GM18517 (cell line): Measurements from ENCODE around the gene USP43.
"Not testable (repeated sequence)": the region's sequence is repeated elsewhere in the genome, so short reads cannot be mapped to it uniquely, and the experiment has no call there.

Experiments used
- ATAC-seq: cut with Tn5 transposase; IDR thresholded peaks from one replicate; pipeline ENCODE4 v1.9.1; 2021; ENCODE audit warnings: mild to moderate bottlenecking, moderate library complexity; ENCODE audit not compliant: unreplicated experiment

Gene USP43

DNA sequence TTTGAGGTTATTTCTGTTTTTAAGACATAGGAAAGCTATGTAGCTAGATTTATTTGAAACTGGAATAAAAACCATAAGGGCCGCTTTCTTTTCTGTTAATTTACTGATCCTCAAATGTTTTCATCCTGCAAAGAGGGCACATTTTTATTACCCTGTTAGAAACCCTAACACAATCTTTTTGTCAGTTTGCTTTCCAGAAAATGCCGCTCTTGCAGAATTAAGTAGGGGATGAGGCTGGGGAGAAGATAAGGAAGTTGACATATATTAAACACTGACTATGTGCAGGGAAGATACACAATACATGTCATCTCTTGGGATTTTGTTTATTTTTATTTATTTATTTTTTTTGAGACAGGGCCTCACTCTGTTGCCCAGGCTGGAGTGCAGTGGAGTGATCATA, 15.7 kb downstream of the USP43 start:
- no peak for ATAC-seq

DNA sequence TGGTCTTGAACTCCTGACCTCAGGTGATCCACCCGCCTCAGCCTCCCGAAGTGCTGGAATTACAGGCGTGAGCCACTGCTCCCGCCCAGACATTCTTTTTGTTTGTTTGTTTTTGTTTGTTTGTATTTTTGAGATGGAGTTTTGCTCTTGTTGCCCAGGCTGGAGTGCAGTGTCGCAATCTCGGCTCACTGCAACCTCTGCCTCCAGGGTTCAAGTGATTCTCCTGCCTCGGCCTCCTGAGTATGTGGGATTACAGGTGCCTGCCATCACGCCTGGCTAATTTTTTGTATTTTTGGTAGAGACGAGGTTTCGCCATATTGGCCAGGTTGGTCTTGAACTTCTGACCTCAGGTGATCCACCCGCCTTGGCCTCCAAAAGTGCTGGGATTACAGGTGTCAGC, 18.2 kb downstream of the USP43 start:
- ATAC-seq = not testable (repeated sequence)

DNA sequence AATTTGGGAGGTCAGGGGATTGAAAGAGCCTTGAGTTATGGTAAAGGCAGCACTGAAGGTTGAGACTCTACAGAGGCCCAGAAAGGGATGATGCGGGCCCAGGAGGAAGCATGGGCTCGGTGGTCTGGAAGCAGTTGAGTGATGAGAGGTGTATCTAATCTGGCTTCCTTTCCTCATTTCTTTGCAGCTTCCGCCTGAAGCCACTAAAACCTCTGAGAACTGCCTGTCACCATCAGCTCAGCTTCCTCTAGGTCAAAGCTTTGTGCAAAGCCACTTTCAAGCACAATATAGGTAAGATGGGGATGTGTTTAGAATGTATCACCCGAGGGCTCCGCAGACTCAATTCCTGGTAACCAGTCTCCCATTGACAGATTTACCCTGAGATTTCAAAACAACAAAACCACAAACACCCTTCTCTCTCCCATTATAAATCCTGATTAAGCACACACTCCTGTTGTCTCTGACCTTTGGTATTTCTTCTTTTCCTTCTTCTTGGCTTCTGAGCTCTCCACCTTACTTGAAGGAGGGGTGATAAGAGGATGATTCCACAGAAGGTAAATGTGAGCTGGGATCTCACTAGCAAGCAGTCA, 21.2 kb downstream of the USP43 start:
- no peak for ATAC-seq

DNA sequence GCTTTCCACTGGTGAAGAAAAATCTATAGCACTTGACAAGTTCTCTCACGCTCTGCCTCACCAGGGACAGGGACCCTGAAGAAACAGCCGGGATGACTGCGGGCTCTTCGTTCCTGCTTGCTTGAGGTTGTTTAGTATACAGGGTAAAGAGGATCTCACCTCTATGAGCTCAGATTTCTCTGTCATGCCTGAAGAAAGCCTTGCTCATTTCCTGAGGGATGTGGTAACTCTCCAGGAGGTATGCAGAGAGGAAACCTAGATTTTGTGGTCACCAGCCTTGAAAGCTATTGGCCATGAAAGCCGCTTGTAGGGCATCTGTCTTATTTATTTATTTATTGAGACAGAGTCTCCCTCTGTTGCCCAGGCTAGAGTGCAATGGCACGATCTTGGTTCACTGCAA, 23.2 kb downstream of the USP43 start:
- ATAC-seq = no peak

DNA sequence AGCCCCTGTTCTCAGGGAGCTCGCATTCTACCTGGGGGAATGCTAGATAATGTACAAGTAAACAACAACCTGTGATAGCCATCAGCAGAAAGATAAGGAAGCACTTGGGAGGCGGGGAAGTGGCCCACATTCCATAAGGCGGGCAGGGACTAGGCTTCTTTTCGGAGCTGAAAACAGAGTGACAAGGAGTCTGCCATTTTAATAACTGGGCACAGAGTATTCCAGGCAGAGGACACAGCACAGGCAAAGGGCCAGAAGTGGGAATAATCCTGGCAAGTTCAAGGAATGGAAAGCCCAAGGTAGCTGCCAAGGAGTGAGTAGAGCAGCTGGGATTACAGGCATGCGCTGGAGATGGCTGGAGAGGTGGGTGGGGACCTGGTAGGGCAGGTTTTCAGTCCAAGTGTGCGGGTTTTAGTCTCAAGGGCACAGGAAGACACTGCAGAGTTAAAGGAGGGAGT, 24.3 kb downstream of the USP43 start:
- no peak for ATAC-seq

DNA sequence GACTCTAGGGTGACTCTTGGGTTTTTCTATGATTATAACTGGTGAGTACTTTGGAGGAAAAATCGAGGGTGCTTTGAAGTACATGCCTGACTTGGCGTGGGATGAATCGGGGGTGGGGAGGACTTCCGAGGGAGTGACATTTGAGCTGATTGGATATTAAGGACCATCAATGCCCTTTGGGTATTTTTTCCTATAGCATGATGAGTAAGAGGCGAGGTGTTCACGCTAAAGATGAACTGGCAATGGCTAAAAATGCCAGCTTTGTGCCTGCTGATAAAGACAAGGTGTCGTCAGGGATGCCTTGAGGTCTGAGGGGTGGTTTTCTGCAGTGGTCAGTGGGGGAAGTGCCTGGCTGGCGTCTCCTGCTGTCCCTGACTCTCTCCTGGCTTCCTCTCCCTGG, 25.3 kb downstream of the USP43 start:
- ATAC-seq = no peak

DNA sequence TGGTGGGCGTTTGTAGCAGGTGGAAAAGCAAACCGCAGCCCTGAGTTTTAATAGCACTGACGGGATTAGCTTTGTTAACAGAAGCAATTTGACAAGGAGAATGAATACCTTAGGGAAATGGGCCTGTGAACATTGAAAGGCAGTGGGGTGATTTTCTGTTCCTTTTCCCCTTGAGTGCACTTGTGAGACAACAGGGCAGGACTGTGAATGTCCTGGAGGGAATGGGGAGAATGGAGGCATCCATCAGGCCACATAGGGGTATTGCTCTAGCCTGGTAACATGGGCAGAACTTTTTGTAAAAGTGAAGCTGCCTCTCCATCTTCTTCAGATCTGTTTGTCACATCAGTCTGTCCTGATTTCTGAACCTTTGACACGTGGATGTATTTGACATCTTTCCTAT, 26.2 kb downstream of the USP43 start:
- no peak for ATAC-seq

DNA sequence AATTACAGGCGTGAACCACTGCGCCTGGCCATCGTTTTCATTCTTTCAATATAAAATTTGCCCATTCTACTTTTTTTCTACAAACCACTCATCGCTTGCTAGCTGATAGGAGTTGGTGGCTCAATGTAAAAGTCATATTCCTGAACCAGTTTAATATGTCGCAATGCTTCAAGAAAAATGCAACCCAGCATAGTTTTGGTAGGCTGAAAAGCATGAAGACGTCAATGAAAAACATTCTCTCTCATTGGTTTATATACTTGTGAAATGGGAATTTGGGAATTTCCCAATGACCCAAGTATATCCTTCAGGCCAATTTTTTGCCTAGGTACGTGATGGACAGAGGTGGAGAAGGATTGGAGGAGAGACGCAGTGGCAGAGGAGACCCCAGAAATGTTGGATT, 26.9 kb downstream of the USP43 start:
- ATAC-seq = no peak

DNA sequence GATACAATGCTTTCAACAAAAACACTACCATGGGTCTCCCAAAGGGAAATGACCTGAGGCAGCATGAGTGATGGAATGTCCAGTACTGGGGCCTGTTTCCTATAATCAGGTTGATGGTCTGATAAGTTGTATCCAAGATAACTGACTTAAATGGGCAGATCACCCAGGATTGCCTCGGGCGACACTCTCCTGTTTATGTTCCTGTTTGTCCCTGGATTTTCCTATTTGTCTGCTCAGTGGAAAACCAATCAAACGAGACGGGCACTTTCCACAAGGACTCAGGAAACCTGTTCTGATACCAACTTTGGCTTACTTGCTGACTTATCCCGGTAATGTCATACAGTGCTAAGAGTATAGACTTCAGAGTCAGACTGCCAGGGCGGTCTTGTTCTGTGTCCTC, 27.4 kb downstream of the USP43 start:
- no peak for ATAC-seq

DNA sequence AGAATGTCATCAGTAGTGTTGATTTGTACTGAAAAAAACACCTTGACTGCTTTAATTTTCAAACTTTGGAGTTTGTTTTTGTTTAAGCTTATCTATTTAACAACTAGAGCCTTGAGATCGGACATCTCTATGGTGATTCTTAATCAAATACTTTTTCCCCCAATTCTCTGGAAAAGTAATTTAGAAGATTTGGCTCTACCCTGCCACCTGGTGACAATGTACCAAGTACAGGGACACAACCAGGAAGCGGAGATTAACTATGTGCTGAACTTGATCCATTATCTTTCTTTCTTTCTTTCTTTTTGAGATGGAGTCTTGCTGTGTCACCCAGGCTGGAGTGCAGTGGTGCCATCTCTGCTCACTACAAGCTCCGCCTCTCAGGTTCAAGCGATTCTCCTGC, 30.8 kb downstream of the USP43 start:
- ATAC-seq = no peak

DNA sequence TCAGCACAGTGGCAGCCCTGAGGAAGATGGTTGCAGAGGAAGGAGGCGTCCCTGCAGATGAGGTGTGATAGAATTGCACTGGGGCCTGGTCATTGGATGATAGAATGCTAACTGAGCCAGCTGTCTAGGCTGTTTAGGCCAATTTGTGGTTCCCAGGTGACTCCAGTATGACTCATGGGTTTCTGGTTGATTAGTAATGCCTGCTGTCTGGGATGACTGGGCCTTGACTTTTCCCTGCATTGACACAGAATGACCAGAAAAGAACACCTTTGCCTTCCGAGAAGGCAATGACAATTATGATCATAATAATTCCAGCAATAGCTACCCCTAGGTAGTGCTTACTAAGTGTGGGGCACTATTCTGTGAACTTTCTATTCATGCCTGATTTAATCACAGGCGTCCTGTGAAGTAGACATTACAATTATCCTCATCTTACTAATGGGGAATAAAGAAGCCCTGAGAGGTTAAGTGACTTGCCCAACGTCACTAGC, 31.5 kb downstream of the USP43 start:
- ATAC-seq = no peak

DNA sequence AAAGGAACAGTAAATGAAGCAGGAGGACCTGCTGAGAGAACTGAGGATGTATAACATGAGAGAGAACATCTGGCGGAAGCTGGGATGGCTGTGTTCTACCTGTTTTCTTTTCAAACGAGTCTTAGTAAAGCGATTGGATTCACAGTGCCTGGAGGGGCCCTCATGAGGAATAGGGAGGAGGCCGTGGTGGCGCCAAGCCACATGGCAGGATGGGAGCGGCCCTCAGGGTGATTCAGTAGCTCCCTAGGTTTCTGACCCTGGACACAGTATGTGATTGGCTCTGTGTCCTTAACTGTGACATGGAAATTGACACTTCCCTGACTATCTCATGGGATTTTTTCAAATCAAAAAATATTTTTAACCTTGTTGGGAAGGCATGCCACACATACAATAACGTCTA, 32.1 kb downstream of the USP43 start:
- no peak for ATAC-seq

DNA sequence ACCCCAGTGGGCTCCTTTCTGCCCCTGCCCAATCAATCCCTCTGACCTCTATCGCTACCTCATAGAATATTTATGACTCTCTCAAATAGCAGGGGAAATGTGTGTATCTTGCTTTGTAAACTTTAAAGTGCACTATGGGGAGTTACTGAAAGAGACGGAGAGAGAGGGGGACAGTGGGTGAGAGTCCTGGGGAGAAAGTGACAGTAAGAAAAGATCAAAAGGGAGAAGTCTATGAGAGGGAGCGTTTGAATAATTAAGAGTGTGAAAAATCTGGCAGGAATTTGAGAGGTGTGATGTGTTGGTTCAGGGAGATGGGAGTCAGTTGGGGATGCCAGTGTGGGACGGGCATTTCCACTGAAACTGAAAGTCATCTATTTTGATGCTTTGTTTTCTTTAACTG, 32.6 kb downstream of the USP43 start:
- ATAC-seq = no peak

DNA sequence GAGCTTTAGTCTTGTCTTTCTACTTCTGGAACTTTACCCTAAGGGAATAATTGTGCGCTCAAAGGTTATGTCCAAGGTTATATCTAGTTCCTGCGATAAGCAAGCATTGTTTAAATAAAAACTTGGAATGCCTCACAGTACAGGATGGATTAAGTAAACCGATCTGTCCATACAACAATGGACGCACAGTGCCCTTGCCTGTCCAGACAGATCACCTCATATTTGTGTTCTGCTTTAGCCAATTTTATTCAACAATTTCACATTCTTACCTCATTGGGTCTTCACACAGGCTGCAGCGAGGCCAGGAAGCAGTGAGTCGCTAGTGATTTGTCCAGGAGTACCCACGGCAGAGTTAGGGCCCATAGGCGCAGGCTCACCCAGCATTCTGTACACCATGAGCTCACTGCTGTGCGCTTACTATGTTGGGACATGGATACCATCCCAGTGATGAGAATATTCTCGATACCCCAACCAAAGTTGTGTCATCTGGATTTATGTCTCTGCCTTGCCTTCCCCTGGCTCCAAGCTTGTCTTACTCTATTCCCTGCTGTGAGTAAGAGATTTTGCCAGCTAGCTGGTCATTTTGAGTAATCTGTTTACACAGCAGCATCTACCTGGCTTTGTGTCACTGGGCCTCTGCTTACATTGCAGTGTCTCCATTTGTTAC, 39.8 kb downstream of the USP43 start:
- ATAC-seq = no peak

DNA sequence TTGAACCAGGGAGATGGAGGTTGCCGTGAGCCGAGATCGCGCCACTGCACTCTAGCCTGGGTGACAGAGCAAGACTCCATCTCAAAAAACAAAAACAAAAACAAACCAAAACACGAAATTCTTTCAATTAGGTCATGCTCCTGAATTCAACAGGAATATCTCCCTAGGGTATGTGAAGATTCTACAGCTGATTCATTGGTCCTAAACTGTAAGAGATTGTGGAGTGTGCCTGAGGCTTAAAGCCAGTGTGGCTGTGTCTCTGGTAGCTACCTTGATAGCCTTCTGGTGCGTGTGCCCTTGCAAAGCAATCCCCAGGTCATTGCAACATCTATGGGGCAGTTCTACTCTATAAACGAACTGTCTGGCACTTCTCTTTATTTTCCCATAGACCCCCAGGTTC, 48.4 kb downstream of the USP43 start:
- no peak for ATAC-seq

DNA sequence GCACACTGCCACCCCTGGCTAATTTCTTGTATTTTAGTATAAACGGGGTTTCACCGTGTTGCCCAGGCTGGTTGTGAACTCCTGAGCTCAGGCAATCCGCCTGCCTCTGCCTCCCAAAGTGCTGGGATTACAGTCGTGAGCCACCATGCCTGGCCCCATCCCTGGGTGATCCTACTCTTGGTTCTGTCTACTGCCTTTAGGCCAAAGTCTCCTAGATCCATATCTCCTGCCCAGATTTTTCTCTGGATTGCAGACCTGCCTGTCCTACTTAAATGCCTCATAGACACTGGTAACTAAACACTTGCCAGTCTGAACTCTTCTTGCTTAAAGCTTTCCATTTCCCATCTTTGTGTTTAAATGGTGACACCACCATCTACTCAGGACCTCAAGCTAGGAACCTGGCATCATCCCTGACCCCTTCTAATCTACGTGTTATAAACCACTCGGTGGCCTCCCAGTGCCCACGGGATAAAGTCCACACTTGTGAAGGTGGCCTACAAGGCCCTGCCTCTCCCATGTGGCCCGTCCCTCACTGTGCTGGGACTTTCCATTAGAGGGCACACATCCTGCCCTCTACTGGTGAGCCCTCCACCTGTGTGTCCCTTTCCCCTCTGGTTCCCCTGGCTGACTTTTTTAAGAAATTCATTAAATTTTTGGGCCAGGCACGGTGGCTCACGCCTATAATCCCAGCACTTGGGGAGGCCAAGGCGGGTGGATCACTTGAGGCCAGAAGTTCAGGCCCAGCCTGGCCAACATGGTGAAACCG, 51.1 kb downstream of the USP43 start:
- no peak for ATAC-seq

DNA sequence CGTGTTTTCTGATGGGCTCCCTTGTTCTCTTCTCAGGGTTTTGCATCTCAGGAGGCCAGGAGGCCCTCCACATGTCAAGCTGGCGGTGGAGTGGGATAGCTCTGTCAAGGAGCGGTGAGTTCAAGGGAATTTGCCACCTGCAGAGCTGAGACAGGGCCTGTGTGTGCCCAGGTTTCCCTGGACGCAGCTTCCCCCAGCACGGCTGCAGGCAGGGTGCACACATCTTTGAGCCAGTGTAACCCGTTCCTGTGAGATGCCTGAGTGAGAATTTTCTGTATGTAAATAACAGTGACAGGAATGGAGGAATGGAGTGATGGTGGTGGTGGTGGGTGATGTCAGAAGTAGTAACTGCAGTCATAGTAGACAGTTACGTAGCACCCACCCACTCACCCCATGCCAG, 54.8 kb downstream of the USP43 start:
- ATAC-seq = no peak

DNA sequence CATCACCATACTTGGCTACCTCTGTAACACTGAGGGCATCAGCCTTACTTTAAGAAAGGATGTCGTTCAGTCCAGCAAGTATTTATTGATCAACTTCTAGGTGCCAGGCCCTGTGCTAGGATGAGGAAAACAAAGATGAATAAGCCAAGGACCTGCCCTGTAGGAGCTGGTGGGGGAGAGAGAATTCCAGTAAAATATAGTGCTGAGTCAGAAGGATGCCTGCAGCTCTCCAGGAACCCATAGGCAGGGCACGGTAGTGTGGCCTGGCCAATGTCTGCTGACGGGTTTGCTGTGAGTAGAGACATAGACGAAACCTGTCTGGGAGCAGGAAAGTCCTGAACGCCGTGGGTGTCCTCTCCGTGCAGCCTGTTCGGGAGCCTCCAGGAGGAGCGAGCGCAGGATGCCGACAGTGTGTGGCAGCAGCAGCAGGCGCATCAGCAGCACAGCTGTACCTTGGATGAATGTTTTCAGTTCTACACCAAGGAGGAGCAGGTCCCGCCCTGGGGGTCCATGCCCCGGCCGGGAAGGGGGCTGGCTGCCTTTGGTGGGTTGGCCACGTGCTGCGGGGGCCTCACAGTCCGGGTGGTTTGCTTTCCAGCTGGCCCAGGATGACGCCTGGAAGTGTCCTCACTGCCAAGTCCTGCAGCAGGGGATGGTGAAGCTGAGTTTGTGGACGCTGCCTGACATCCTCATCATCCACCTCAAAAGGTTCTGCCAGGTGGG, 55.6 kb downstream of the USP43 start:
- ATAC-seq = no peak

DNA sequence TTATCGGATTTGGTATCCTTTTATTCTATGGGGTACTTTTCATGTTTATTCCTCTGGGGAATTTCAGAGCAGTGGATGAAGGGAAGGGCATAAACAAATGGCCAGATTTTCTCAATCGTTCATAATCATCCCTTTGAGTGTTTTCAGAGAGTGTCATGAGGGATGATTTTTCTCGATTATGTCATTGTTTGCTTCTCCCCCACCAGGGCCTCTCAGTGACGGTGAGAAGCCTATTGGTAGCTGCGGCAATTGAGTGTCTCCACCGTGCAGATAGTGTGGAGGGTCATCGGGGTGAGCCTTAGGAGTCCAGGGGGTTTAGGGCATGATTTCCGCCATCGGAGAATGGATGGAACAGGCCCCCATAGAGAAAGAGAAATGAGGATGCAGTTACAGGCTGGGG, 57.2 kb downstream of the USP43 start:
- ATAC-seq = no peak

DNA sequence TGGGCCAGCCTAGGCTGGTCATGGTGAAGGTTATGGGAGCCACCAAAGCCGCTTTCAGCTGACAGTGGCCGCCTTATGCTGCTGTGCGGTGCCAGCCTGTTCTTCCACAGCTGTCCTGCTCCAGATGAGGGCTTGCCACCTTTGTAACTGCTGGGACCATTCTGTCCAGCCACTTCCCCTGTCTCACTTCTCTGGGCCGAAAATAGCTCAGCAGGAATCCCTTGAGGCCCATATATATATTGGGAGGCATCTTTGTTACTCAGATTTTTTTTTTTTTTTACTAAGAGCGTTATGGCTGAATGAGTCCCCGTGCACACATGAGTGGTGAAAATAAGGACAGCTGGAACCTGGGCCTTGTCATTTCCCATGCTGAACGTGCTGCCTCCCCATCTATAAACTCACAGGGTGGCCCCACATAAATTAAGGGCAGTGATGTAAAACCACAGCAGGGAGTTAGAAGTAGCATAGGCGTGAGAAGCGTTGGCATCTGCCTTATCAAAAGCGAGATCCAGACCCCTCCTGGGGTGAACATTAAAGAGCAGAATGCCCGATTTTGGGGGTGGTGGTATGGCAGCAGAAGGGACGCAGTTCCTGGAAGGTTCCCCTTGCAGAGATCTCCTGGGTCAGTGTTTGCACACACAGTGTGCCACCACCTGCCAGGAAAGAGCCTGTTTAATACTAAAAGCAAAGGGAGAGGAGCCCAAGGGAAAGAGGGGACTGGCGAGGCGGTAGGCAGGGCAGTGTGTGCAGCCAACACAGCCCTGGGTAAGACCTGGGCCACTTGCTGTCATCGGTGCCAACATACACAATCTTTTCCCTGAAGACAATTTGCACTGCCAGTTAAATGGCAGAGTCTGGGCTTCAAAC, 57.8 kb downstream of the USP43 start:
- no peak for ATAC-seq

DNA sequence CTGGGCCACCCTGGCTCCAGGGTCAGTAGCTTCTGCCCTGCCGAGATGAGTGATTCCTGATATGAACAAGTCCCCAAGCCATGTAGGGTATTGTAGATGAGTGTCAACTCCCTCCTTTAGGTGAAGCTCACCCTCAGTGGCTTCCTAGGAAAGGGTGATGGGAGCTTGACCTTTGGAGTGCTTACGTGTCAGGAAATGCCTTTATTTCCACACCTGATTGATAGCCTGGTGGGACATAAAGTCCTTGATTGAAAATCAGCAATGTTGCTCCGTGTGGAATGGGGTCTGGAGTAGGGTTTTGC, 58.4 kb downstream of the USP43 start:
- no peak for ATAC-seq
